Caki2 (cell line): ENCODE results near the gene FBXO27. TPM values are rescaled to one million over a fixed set of nuclear protein-coding genes. Genes with fewer than 3 reads are reported as not detected.
"Not testable (repeated sequence)": the region's sequence is repeated elsewhere in the genome, so short reads cannot be mapped to it uniquely, and the experiment has no call there.

Experiments used
- DNase-seq: peaks from one replicate; pipeline ENCODE4 v3.0.0-alpha.2; 2015; ENCODE audit warnings: low read depth
- in situ Hi-C: cut with HindIII; loops from 2 replicates; pipeline ENCODE4 v1.10.0; 2016; ENCODE audit warnings: low sequenced_read_pairs, low pct_unique_long_range_greater_than_20kb, mixed read lengths
- total RNA-seq: library from RNA; depleted of rRNA; stranded (reverse); fragments of >200 nt; shearing (Covaris generic); gene quantifications from 2 replicates; pipeline ENCODE4 v1.2.3, GENCODE V29; 2014; ENCODE audit warnings: low replicate concordance; rRNA removed

The FBXO27 gene, protein sequence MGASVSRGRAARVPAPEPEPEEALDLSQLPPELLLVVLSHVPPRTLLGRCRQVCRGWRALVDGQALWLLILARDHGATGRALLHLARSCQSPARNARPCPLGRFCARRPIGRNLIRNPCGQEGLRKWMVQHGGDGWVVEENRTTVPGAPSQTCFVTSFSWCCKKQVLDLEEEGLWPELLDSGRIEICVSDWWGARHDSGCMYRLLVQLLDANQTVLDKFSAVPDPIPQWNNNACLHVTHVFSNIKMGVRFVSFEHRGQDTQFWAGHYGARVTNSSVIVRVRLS
- total RNA-seq, result 28.1 and 50.7 TPM in 2 replicates

DNA sequence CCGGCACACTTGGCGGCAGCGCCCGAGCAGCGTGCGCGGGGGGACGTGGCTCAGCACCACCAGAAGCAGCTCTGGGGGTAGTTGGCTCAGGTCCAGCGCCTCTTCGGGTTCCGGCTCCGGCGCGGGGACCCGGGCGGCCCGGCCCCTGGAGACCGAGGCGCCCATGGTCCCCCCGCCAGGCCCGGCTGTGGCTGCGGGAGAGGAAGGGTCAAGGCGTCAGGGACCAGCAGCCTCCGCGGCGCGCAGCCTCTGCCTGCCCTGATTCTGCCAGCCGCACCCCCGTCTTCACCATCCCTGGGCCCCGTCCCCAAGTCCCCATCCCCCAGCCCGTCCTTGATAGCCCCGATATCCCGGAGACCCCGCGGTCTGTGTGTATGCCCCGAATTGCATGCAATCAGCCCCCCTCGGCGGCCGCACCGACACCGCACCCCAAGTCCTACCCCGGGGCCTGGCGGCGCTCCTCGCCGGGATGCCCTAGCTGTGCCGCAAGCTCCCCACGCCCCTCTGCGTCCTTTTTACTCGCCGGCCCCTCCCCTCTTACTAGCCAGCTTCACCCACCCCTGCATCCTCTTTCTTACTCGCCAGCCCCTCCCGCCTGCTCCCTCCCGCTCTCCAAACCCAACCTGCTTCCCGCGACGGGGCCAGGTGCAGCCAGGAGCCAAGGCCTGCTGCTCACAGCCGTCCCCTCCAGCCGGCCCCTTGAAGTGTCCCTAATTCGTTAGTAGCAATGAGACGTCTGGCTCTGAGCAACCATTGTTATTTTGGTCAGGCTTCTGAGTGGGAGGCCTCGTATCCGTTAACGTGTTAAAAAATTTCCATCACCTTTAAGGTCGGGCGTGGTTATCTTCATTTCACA is at the start of gene FBXO27:
TSS of gene FBXO27 (minus strand) at position 487 of the 856 bp plus-strand sequence. CDS start at position 165, 322 bp downstream.
- DNase-seq, result peak; percentile 76
- in situ Hi-C loops, result no loop called here

DNA sequence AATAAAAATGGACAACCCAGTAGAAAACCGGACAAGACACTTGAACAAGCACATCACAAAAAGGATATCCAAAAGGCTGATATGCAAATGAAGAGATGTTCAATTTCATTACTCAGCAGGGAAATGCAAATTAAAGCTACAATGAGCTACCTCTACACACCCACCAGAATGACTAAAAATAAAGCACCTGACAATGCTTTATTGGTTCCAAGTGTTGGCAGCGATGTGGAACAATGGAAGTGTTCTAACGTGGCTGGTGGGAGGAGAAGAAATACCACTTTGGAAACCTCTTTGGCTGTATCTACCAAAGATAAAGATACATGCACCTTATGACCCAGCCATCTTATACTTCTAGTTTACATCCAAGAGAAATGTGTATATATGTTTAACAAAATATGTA is 48.1 kb upstream of the FBXO27 start:
- peak; percentile 46 for DNase-seq
- in situ Hi-C loops, result no loop called here

DNA sequence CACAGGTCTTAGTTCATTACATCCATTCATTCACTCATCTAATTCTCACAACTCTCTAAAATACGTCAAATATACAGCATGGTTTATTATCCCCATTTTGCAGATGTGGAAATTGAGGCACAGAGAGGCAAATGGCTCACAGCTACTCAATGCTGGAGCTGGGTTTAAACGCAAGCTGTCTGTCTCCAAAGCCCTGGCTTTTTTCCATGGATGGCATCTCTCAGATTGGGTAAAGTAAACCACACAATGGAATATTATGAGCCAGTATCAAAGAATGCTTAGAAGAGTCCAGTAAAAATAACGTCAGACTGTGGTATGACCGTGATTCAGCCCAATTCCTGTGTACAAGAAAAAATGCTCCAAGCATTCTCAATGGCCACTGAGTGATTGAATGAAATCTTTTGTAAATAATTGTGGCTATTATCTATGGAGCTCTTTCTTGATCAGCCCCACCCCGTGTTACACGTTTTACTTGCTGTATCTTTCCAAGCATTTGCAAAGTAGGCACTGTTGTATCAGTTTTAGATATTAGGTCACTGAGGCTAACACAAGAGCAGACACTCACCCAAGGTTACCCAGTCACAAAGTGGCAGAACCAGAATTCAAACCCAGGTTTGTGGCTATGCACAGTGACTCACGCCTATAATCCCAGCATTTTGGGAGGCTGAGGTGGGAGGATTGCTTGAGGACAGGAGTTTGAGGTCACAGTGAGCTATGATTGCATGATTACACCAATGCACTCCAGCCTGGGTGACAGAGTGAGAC is 46.3 kb upstream of the FBXO27 start:
- peak; percentile 95 for DNase-seq
- in situ Hi-C loops, result no loop called here

DNA sequence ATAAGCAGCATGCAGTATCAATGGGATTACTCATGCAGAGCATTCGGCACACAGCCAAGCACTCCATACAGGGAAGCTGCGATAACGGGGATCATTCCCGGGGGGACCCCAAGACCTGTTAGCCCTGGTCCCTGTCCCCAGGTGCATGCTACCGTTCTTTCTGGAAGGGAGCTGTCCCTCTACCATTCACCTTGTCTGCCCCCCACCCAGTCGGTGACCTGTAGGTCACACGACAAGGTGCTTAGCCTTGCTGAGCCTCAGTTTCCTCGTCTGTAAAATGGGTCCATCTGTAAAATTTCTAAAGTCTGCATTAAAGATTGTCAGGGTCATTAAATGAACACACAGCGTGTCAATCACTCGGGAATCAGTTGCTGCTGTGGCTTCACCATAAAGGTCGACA is 45.0 kb upstream of the FBXO27 start:
- DNase-seq, result no peak
- in situ Hi-C loops, result no loop called here

DNA sequence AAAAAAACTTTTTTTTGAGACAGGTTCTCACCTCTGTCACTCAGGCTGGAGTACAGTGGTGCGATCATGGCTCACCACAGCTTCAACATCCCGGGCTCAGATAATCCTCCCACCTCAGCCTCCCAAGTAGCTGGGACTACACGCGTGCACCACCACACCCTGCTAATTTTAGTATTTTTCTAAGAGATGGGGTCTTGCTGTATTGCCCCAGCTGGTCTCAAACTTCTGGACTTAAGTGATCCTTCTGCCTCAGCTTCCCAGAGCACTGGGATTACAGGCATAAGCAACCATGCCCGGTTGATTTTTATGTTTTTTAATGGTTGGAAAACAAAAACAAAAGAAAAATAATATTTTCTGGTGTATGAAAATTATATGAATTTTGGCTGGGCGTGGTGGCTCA is 42.6 kb upstream of the FBXO27 start:
- in situ Hi-C loops, result no loop called here
- DNase-seq, result no peak

DNA sequence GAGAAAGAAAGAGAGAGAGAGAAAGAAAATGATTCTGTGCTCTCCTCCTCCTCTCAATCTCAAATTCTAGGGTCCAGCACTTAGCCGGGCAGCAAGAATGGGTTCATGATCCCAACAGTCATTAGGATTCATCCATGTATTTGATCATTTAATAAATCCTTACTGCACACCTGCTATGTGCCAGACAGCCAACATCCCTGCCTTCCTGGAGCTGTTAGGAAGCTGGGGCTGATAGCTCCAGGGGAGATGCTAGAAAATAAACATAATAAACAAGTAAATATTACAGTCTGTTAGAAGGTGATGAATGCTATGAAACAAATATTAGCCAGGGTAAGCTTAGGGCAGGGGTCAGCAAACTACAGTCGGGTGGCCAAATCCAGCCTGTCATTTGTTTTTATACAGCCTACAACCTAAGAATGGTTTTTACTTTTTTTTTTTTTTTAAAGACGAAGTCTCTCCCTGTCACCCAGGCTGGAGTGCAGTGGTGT is 41.9 kb upstream of the FBXO27 start:
- in situ Hi-C loops, result no loop called here
- DNase-seq, result no peak

DNA sequence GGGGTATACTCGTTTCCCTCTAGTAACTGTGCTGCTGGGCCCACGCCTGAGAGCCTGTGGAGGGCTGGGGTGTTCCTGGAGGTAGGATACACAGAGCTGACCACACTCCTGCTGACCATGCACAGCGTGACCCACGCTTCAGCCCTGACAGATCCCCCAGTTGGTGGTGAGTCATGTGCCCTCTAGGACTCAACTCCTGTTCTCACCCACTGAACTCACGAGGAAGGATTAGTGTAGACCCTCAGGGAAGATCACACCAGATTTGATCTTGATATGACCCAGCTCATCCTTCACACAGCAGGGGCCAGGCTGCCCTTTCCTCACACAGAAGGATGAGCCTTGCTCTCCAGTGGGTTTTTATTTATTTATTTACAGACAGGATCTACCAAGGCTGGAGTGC is 38.5 kb upstream of the FBXO27 start:
- peak; percentile 79 for DNase-seq
- in situ Hi-C loops, result no loop called here

DNA sequence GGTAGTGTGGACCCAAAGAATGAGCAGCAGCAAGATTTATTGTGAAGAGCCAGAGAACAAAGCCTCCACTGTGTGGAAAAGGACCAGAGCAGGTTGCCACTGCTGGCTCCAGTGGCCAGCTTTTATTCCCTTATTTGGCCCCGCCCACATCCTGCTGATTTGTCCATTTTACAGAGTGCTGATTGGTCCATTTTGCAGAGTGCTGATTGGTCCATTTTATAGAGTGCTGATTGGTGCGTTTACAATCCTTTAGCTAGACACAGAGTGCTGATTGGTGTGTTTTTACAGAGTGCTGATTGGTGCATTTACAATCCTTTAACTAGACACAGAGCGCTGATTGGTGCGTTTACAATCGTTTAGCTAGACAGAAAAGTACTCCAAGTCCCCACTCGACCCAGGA is 35.9 kb upstream of the FBXO27 start:
- DNase-seq, in situ Hi-C loops: not testable (repeated sequence)

DNA sequence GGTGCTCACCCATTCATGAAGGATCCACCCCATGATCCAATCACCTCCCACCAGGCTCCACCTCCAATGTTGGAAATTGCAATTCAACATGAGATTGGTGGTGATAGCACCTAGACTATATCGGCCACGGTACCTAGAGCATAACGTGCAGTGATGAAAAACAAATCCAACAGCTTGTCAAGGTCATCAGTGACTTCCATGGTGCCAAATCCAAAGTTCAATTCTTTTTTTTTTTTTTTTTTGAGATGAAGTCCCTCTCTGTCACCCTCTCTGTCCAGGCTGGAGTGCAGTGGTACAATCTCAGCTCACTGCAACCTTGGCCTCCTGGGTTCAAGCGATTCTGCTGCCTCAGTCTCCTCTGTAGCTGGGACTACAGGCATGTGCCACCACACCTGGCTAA is 34.8 kb upstream of the FBXO27 start:
- DNase-seq, result no peak
- in situ Hi-C loops, result no loop called here

DNA sequence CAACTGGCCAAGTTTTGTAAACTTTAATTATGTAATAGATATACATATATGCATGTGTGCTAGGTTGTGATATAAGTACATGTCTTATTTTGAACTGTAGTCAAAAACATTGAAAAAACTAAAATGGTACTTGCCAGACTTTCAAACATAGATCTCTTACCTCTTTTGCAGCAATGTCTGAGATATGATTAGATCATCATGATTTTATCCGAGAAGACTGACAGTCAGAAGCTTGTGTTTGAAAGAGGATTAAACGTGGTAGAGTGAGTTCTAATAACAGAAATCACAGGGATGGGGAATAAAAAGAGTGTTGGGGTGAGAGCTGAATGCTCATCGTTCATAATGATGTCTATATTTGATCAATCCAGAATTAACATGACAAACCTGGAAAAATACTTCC is 33.6 kb upstream of the FBXO27 start:
- in situ Hi-C loops, result no loop called here
- DNase-seq, result no peak

DNA sequence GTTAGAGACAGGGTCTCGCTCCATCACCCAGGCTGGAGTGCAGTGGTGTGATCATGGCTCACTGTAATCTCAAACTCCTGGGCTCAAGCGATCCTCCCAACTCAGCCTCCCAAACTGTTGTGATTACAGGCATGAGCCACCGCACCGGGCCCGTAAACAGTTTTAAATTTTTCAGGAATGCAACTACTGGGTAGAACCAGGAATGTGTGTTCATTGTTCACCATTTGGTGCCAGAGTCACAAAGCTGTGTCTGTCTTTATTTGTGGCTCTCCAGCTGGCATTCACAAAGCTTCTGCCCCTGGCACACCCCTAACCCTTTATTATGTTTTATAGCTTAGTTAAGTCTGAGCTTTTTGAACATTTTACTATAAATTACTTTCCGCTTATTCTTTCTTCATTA is 32.1 kb upstream of the FBXO27 start:
- DNase-seq, result no peak
- in situ Hi-C loops, result no loop called here

DNA sequence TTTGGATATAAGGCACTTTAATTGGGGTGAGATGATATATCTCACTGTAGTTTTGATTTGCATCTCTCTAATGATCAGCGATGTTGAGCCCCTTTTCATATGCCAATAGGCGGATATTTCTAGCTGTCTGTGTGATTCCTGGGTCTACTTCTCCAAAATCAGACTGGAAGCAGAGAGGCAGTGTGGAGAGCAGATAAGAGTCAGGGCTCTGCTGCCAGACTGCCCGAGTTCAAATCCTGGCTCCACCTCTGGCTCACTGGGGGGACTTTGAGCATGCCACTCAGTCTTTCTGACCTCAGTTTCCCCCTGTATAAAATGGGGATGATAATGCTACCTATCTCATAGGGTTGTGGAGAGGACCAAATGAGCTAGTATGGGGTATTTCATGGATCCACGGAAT is 27.8 kb upstream of the FBXO27 start:
- in situ Hi-C loops, result no loop called here
- DNase-seq, result no peak

DNA sequence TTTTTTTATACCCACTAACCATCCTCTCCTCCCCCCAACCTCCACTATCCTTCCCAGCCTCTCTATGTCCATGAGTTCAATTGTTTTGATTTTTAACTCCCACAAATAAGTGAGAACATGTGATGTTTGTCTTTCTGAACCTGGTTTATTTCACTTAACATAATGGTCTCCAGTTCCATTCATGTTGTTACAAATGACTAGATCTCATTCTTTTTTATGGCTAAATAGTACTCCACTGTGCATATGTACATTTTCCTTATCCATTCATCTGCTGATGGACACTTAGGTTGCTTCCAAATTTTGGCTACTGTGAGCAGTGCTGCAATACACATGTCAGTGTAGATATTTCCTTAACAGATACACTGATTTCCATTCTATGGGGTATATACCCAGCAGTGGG is 27.0 kb upstream of the FBXO27 start:
- DNase-seq, result no peak
- in situ Hi-C loops, result no loop called here

DNA sequence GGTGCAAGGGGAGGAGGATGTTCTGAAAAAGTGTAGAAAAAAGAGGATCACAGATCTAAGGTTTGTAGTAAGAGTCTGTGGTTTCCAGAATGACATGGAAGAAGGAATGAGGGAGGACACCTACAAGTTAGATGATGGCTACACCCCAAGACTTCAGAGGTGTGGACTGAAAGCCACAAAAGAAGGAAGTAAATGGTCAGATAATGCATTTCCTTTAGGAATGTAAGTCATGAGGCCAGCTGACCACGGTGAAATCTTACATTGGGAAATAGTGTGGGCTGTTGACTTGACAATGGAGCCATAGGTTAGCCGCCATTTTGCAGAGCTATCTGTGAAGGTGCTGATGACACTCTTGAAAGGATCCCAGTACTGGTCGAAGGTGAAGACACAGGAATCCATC is 25.3 kb upstream of the FBXO27 start:
- in situ Hi-C loops, result no loop called here
- DNase-seq, result no peak

DNA sequence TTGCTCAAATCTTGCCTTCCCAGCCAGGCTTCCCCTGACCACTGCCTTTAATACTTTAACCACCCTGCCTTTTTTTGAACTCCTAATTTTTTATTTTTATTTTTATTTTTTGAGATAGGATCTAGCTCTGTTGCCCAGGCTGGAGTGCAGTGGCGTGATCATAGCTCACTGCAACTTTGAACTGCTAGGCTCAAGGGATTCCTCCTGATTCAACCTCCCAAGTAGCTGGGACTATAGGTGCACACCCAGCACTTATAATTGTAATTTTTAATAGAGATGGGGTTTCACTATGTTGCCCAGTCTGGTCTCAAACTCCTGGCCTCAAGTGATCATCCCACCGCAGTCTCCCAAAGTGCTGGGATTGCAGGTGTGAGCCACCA is 21.7 kb upstream of the FBXO27 start:
- in situ Hi-C loops, result no loop called here

DNA sequence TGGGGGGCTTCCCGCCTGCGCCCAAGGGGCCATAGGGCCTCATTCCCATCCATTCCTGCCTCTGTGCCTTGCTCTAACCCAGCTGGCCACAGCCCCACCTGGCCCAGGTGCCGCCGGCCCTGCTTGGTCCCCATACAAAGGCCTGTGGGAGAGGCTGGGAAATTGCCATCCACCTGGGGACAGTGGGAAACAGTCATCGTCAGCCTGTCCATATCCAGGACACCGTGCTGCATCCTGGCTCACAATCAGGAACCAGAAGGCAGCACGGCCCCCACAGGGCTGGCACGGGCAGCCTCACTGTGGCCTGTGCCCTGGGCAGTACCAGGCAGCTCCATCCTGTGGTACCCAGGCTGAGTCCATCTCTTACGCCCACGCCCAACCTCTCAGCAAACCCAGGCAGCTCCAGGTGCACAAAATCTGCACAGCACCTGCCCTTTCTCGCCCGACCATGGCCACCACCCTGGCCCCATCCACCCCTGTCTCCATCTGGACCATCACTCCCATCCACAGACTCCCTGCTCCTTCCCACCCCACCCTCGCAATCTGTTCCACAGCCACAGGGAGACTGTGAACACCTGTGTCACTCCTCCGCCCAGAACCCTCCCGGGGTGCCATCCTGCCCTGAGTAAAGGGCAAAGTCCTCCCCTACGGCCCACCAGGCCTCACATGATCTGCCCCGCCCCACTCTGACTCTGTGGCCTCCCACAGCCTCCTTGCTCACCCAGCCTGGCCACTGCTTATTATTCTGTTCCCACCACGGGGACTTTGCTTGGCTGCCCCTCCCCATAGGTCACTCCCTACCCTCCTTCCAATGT is 21.1 kb upstream of the FBXO27 start:
- DNase-seq, result no peak
- in situ Hi-C loops, result no loop called here

More for the DNA sequence above, 21.7 kb upstream of the FBXO27 start:
- DNase-seq, result no peak

DNA sequence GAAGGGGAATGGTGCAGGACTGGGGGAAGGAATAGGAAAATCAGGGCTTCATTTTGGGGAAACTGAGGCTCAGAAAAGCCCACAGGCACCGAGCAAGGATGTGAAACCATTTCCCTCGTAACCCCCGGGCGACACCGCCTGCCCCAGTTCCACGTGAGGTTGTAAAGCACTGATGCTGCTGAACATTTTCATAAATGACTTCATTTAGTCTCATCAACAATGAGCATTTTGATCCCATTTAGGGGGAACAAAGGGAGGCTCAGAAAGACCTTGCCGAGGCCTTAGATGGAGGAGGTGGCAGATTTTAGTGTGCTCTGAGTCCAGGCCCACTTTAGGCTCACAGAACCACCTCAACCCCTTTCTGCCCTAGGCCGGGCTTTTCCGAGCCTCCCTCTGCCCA is 20.5 kb upstream of the FBXO27 start:
- no peak for DNase-seq
- in situ Hi-C loops, result no loop called here

DNA sequence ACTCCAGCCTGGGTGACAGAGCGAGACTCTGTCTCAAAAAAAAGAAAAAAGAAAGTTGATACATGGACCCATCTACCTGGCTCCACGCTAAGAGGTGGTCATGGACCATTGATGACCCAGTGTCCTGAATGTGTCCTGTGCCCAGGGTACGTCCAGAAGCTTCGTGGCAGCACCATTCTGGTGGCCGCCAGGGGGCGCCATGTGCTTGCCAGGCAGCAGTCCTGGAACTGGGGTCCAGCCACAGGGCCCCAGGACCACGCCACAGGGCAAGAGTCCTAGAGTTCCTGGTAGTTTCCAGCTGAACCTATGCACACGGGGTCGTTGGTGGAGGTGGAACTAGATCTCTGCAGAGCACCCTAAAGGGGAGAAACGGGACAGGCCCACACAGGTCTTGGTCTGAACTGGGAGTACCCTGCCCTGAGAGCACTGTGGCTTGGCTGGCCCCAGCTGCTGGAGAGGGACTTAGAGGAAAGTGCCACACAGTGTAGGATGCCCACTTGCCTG is 19.9 kb upstream of the FBXO27 start:
- peak; percentile 51 for DNase-seq

More for the DNA sequence above, 19.9 kb upstream of the FBXO27 start:
- in situ Hi-C loops, result no loop called here
